HL-60/S4 (cell line): ENCODE data around the gene MLLT3.

Experiments used
- in situ Hi-C: fragments of 300-500 bp; cut with MboI; formaldehyde crosslinking; loops from 2 replicates; pipeline ENCODE4 v1.14.3; 2022; ENCODE audit warnings: low sequenced_read_pairs

MLLT3 gene

GRCh38 chr9:20428976-20429375, 193.3 kb downstream of the MLLT3 start:
- in situ Hi-C loops = no loop called here

- in situ Hi-C loops = no loop called here
Observed at GRCh38 chr9:20427359-20427758, 194.9 kb downstream of the MLLT3 start.

- in situ Hi-C loops = no loop called here
Observed at GRCh38 chr9:20426019-20426418, 196.3 kb downstream of the MLLT3 start.

GRCh38 chr9:20419533-20419932, 202.8 kb downstream of the MLLT3 start:
- in situ Hi-C loops = no loop called here

- in situ Hi-C loops = no loop called here
Observed at GRCh38 chr9:20418485-20418884, 203.8 kb downstream of the MLLT3 start.

- in situ Hi-C loops = no loop called here
Observed at GRCh38 chr9:20417373-20418080, 204.8 kb downstream of the MLLT3 start.

- in situ Hi-C loops = no loop called here
Observed at GRCh38 chr9:20414150-20414549, 208.1 kb downstream of the MLLT3 start.

GRCh38 chr9:20409321-20410092, 212.8 kb downstream of the MLLT3 start:
- in situ Hi-C loops = no loop called here

- in situ Hi-C loops = no loop called here
Observed at GRCh38 chr9:20408513-20408912, 213.8 kb downstream of the MLLT3 start.

GRCh38 chr9:20407013-20407412, 215.3 kb downstream of the MLLT3 start:
- in situ Hi-C loops = no loop called here

GRCh38 chr9:20406344-20406743, 216.0 kb downstream of the MLLT3 start:
- in situ Hi-C loops = no loop called here

GRCh38 chr9:20405616-20406015, 216.7 kb downstream of the MLLT3 start:
- in situ Hi-C loops = no loop called here

- in situ Hi-C loops = no loop called here
Observed at GRCh38 chr9:20405078-20405477, 217.2 kb downstream of the MLLT3 start.

- in situ Hi-C loops = no loop called here
Observed at GRCh38 chr9:20404192-20404813, 218.0 kb downstream of the MLLT3 start.

- in situ Hi-C loops = no loop called here
Observed at GRCh38 chr9:20403346-20403745, 219.0 kb downstream of the MLLT3 start.

GRCh38 chr9:20402273-20402875, 219.9 kb downstream of the MLLT3 start:
- in situ Hi-C loops = no loop called here

- in situ Hi-C loops = no loop called here
Observed at GRCh38 chr9:20398536-20399338, 223.6 kb downstream of the MLLT3 start.

GRCh38 chr9:20397348-20397747, 225.0 kb downstream of the MLLT3 start:
- in situ Hi-C loops = no loop called here

- in situ Hi-C loops = no loop called here
Observed at GRCh38 chr9:20396509-20396908, 225.8 kb downstream of the MLLT3 start.

GRCh38 chr9:20395651-20396050, 226.6 kb downstream of the MLLT3 start:
- in situ Hi-C loops = no loop called here

- in situ Hi-C loops = no loop called here
Observed at GRCh38 chr9:20394969-20395368, 227.3 kb downstream of the MLLT3 start.
